HT-29 (cell line): Measurements from ENCODE around the gene LARGE2. TPM values are rescaled to one million over a fixed set of nuclear protein-coding genes. Genes with fewer than 3 reads are reported as not detected.

Experiments
- DNase-seq: peaks from one replicate; pipeline ENCODE4 v3.0.0-alpha.2; 2015; ENCODE audit warnings: low spot score
- total RNA-seq: library from RNA; depleted of rRNA; stranded (reverse); fragments of >200 nt; shearing (Covaris generic); gene quantifications from 2 replicates; pipeline ENCODE4 v1.2.3, GENCODE V29; 2014

The LARGE2 gene
- total RNA-seq, 1 experiment from 2014 or later, result 4.5 TPM

DNA sequence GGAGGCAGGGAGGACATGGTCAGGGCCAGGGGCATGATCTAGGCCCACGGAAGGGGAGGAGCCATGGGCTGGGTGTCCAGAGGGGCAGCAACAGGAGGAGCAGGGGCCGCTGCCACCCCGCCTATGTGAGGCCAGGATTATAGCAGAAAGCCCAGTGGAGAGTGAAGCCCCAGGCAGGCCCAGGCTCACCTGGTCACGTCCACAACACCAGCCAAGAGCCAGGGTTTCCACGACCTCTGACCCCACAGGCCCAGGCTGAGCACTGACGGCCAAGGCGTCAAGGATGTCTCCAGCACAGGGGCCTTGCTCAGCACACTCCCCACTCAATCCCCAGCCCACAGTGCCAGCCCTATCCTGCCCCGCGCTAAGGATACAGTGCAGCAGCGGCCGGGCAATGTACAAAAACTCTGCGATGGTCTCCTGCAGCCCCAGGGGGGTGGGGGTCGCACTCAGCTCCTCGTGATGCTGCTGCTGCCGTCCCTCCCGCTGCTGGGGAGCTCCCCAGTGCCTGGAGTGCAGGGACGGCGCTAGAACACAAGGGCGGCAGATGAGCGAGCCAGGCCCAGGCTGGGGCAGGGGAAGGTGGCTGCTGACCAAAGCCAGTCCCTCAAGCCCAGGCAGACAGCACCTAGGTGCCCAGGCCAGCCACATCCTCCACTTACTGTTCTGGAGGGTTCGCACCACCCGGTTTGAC is 8.4 kb upstream of the LARGE2 start:
- no peak for DNase-seq

DNA sequence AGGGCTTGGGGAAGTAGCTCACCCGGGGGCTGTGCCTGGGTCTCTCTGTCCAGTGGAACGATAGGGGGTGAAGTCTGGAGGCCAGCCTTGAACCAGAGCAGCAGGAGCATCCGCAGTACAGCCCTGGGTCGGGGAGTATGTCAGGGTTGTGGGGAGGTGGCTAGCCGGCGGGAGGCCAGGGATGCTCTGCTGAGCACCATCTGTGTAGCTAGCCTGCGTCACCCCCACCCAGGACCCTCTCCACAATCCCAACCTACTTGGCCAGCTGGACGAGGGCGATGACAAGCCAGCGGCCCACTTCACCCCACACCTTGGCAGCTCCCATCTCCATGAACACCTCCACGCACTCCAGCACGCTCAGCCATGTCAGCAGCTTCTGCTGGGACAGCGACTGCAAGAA is 7.0 kb upstream of the LARGE2 start:
- no peak for DNase-seq

DNA sequence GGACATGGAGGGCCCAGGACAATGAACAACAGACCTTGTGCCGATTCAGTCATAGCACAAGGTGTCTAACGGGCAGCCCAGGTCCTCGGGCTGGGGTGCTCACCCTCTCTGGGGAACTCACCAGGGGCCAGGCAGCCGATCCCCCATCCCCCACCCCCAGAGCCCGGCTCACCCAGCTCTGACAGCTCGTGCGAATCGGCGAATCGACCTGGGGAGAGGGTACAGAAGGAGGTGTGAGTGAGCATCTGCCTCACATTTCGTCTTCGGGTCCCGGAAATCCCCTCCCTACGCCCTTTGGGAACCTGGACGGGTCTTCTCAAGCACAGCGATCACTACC is 5.2 kb upstream of the LARGE2 start:
- DNase-seq, result no peak

DNA sequence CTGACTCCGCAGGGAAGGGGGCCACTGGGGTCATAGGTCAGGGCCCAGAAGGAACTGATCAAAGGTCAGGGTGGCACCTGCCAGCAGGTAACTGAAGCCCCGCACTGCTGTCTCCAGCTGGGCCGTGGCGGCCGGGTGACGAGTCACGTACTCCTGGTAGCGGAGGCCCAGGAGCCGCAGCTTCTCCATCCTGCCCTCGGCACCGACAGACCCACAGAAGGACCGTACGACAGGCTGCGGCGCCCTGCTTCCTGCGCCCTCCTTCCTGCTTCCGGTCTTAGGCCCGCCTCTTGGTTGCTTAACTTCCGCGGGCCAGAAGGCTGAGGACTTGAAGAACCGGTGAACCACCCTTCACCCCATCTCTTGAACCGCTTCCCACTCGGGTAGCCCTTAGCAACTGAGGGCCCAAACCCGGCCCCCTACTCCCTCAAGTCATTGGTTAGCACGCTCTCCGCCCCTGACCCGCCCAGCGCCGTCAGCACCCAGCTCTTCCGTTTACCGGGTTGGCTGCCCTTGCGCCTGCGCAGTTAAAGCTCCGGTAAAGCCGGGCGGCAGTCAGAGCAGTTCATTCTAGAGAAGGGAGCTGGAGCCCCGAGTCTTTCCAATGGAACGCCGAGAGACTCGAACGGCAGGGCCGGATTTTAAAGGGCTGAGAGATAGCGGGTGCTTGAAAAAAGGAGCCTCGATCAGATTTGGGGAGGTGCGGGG is 4.7 kb upstream of the LARGE2 start, which contains the start of gene PEX16:
Gene PEX16, minus strand, starts transcription at position 255 of the 708 bp plus-strand sequence. Its CDS starts 66 bp downstream, at position 189.
- DNase-seq, result peak; percentile 99

DNA sequence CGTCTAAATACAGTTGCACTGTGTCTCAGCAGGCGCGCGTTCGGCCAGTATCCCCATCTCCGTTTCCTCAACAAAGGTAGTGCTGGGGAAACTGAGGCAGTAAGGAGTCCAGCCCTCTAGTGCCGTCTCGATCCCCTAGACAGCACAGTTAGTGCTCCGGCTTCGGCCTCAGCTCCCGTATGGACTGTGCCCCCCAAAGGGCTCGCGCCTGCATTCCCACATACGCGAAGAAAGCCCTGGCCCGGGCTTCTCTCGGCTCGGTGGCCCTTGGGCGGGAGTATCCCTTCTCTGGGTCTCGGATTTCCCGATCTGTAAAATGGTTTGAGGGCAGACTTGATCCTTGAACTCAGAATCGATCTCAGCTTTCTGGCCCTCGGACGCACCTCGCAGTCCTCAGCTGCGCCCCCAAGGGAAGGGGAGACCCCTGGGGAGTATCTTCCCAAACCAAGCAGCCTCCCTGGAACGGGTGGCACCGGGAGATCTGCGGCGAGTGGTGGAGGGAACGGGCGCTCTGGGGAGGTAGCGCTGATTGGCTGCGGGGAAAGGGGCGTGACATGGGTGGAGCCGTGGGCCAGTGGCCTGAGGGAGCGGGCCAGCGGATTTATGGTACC is 4.0 kb upstream of the LARGE2 start:
- peak; percentile 89 for DNase-seq

DNA sequence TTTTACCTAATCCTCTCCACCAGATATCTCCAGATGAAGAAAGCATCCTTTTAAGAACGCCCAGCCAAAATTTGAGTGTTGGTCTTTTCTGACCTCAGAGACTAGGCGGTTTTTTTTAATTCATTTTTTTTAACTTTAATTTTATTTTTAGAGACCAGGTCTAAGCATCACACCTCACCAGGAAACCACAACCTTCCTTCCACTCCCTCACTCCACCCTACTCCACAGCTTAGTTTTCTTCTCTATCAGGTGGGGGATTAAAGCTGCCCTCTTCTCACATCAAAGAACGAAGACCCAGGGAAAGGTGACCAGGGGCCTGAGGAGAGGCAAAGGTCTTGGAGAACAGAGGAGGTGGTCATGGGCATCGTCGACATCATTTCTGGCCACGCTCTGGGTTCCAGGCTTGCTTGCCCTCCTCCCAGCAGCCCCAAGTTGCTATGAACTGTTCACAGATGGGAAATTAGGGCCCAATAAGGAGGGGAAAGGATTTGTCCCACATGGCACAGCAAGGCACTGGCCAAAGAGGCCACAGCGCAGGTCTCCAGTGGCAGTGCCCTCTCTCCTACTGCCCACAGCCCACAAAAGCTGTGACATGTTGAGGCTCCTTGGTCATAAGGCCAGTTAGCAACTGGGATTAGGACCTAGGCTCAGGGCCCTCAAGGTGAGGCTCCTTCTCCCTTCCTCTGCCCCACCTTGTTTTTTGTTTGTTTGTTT is 3.3 kb upstream of the LARGE2 start:
- DNase-seq, result no peak

DNA sequence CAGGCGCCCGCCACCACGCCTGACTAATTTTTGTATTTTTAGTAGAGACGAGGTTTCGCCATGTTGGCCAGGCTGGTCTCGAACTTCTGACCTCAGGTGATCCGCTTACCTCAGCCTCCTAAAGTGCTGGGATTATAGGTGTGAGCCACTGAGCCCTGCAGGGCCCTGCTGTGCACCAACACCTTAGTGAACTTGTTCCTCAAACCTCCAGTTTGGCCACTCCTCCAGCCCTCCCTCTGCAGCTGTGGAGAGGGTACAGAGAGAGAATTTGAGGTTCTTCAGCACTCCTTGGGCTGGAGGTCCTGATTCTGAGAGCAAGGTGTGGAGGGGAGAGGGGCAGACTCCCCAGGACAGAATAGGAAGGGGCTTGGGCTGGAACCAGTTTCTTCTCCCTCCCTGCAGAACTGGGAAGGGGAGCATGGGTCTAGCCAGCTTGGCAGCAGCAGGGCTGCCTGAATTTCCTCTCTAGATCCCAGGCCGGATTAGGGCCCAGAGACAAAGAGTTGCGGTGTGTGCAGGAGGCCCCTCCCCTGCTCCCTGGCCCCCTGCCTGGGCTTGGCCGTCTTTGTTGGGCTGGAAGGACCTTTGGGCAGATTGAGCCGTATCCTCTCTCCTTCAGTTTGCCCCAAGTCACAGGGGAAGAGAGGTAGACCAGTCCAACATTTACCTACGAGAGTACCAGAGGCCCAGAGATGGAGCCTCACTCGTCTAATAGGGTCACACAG is 2.5 kb upstream of the LARGE2 start:
- DNase-seq, result no peak

DNA sequence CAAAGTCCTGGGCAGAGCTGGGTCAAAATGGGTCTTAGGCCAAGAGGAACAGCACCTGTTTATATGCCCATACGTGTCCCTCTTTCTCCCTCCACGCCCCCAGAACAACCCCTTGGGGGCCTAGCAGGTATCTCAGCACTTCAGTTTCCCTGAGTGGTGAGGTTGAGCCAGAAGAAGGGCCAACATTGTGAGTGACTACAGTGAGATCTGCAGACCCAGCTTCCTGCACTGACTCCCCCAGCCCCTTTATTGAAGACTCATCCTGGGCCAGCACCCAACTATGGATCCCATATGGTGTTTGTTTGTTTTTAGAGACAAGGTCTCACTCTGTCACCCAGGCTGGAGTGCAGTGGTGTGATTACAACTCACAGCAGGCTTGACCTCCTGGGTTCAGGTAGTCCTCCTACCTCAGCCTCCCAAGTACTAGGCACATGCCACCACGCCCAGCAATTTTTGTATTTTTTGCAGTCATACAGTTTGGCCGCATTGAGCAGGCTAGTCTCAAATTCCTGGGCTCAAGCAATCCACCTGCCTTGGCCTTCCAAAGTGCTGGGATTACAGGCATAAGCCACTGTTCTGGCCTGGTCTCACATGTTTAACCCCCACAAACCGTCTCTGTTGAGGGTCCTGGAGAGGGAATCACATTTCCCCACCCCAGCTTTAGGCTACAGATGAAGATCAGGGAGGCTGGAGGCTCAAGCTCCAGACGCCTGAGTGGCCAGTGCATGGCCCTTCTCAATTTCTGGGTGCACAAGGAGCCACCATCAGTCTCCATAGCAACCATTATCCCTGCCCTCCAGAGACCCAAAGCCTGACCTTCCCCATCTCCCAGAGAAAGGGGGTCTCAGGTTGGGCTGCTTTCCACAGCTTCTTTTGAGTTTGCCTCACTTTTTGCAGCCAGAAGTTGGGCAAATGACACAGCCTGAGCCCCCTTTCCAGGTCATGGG is 1.7 kb upstream of the LARGE2 start:
- DNase-seq, result no peak

DNA sequence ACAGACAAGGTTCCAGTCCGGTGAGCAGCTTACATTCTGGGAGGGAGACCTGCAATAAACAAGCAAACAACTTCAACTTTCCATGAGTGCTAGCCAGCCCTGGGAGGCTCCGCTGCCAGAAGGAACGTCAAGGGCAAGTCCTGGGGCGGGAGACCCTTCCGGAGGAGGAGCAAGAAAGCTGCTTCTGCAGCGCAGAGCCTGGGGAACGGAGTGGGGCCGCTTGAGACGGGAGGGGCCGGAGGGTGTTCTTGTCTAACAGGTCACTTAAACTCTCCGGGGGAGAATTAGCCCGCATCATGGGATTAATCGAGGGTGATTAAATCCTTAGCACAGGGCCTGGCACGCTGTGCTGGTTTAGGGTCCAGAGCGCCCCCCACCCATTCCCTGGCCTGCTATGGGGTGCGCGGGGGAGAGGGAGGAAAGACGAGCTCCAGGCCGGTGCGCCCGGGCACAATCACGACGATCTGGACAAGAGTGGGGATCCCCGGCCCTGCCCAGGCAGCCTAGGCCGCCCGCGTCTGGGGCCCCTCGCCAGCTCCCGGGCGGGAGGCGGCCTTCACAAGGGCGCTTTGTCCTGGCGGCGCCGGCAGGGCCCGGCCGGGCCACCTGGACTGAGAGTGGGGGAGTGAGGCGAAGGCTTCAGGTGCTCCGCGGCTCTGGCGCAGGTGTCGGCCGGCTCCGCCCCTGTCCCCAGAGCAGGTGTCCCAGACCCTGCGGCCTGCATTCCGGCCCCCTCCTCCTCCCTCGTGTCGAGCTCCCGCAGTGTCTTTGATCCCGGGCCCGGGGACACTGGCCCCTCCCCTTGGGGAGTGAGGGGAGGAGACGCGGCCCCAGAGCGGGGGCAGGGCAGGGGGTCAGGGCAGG is 663 bp upstream of the LARGE2 start:
- peak; percentile 81 for DNase-seq

DNA sequence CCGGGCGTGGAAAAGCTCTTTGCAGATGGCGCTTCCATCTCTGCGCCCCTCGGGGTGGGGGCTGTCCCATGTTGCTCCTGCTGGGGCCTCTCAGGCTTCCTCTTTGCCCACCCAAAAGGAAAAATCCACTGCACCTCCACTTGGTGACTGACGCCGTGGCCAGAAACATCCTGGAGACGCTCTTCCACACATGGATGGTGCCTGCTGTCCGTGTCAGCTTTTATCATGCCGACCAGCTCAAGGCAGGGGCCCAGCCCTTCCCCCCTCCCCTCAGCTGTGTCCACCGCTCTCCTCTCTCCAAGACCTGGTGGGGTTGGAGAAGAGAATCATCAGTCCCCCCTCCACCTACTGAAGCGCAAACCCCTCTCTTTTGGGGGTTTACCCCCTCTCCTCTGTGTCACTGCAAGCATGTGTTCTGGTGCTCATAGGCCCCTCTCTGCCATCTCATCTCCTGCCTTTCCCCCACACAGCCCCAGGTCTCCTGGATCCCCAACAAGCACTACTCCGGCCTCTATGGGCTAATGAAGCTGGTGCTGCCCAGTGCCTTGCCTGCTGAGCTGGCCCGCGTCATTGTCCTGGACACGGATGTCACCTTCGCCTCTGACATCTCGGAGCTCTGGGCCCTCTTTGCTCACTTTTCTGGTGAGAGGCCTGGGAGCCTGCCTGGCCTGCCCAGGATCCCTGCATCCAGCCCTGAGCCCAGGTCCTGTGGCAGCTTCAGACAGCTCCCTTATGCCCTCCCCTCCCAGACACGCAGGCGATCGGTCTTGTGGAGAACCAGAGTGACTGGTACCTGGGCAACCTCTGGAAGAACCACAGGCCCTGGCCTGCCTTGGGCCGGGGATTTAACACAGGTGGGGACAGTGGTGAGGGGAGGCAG is 1.8 kb downstream of the LARGE2 start:
- DNase-seq, result no peak

DNA sequence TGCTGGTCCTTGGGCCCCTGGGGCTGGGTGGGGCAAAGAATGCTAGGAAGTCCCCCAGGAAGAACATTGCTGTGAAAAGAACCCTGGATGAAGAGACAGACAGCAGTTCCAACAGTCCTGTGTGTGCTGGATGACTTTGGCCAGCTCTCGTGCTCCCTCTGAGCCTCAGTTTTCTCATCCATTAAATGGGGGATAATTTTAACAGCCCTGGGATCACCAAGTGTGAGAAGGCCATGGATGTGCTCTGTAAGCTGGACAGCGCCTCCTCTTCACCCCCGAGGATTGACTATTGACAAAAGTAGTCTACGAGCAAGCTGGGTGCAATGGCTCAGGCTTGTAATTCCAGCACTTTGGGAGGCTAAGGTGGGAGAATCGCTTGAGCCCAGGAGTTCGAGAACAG is 2.5 kb downstream of the LARGE2 start:
- DNase-seq, result no peak

DNA sequence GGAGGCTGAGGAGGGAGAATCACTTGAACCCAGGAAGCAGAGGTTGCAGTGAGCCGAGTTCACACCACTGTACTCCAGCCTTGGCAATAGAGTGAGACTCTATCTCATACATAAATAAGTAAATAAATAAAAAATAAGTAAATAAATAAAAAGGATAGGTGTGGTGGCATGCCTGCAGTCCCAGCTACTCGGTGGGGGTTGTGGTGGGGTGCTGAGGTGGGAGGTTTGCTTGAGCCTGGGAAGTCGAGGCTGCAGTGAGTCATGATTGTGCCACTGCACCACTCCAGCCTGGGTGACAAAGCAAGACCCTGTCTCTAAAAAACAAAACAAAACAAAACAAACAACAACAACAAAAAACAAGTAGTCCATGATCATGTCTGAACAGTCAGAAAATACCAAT is 3.1 kb downstream of the LARGE2 start:
- no peak for DNase-seq

DNA sequence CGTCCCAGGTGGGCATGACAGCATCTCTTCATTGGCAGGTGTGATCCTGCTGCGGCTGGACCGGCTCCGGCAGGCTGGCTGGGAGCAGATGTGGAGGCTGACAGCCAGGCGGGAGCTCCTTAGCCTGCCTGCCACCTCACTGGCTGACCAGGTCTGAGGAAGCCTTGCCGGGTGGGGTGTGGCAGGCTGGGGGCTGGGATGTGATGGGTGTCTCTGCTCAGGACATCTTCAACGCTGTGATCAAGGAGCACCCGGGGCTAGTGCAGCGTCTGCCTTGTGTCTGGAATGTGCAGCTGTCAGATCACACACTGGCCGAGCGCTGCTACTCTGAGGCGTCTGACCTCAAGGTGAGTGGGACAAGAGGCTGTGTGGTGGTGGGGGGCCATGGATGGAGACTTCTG is 3.5 kb downstream of the LARGE2 start:
- no peak for DNase-seq

DNA sequence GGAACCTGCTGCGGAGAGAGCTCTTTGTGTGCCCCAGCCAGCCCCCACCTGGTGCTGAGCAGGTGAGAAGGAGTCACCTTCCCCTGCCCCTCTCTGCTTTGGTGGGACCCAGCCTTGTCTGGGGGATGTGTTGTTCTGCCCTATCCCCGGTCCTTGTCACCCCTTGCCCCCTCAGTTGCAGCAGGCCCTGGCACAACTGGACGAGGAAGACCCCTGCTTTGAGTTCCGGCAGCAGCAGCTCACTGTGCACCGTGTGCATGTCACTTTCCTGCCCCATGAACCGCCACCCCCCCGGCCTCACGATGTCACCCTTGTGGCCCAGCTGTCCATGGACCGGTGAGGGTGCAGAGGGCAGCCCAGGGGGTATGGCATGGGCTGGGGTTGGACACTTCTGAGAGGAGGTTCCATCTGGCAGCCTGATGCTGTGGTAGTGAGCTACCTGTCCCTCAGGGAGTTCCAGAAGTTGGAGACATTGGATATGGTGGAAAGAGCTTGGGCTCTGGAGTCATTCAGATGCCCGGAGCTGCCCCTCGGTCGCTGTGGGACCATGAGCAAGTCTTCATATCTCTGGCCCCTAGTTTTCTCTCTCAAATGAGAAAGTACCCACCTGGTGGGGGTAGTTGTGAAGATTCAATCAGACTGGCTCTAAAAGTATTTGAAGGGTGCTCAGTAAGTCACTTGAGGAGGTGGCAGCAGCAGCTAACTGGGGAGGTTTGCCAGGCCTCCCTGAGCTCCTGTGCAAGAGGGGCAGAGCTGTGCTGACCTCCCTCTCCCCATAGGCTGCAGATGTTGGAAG is 4.3 kb downstream of the LARGE2 start:
- no peak for DNase-seq

DNA sequence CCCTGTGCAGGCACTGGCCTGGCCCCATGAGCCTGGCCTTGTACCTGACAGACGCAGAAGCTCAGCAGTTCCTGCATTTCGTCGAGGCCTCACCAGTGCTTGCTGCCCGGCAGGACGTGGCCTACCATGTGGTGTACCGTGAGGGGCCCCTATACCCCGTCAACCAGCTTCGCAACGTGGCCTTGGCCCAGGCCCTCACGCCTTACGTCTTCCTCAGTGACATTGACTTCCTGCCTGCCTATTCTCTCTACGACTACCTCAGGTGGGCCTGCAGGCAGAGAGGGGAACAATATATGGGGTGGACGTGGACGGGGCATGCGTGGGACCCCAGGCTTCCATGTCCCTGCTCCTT is 4.9 kb downstream of the LARGE2 start:
- DNase-seq, result no peak

DNA sequence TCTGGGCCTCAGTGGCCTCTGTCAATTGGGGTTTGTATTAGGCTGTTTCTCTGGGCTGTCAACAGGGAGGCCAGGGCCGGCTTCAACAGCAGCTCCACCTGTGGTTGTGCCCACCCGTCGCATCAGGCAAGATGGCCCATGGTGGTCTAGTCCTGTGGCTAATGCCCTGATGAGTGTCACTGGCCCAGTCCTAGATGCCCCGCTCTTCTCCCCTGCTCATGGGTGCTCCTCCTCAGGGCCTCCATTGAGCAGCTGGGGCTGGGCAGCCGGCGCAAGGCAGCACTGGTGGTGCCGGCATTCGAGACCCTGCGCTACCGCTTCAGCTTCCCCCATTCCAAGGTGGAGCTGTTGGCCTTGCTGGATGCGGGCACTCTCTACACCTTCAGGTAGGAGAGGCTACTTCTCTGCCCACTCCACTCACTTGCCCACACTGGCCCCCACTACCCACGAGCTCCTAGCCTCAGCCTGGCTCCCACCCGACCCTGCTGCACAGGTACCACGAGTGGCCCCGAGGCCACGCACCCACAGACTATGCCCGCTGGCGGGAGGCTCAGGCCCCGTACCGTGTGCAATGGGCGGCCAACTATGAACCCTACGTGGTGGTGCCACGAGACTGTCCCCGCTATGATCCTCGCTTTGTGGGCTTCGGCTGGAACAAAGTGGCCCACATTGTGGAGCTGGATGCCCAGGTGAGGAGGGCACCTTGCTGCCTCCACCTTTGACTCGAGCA is 5.4 kb downstream of the LARGE2 start:
- DNase-seq, result no peak
